ENCODE data around the gene NDUFS2. TPM values are rescaled to one million over a fixed set of nuclear protein-coding genes. Genes with fewer than 3 reads are reported as not detected.
"Not testable (repeated sequence)": the region's sequence is repeated elsewhere in the genome, so short reads cannot be mapped to it uniquely, and the experiment has no call there.

NDUFS2 gene
- total and polyA plus RNA-seq, 8 donors = 26.7 to 56.8 (median 31.1) TPM

DNA sequence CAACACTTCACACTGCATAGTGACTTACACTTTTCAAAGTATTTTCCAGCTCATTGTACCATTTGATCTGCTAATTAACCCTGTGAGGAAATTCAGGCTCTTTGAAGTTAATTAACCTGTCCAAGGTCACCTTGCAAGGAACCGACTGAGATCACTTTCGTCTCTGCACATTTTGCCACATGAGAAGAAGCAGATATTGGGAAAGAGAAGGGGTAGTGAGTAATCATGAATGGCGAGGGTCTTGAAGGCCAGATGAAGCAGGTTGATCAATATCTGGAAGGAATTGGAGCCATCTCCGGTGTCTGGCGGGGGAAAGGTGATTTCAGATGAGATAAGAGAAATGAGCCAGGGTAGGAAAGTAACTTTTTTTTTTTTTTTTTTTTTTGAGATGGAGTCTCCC, 17.8 kb downstream of the NDUFS2 start:
- intact Hi-C loops (cut with DNase I) = loop anchor here in 1 of 3 donors (10.0 kb wide), 1 partner anchor 155 kb away; no protein-coding TSS in a partner anchor
- Histone ChIP-seq H3K27me3 (no peaks in the 10 kb centered on the region), H3K36me3 (no peaks in the 10 kb centered on the region), H3K4me1 (no peaks in the 10 kb centered on the region), H3K27ac (no peak overlapping the region), H3K4me3 (no peak overlapping the region), H3K9me3 (no peaks in the 10 kb centered on the region)
- ATAC-seq (no peak), DNase-seq (no peak), FAIRE-seq (no peak)
- TF ChIP-seq CTCF (IDR thresholded peaks at IDR 0.05) = no peak
- WGBS, 2 donors = 59 to 68% methylated on average over 5 of the region's 5 CpGs

DNA sequence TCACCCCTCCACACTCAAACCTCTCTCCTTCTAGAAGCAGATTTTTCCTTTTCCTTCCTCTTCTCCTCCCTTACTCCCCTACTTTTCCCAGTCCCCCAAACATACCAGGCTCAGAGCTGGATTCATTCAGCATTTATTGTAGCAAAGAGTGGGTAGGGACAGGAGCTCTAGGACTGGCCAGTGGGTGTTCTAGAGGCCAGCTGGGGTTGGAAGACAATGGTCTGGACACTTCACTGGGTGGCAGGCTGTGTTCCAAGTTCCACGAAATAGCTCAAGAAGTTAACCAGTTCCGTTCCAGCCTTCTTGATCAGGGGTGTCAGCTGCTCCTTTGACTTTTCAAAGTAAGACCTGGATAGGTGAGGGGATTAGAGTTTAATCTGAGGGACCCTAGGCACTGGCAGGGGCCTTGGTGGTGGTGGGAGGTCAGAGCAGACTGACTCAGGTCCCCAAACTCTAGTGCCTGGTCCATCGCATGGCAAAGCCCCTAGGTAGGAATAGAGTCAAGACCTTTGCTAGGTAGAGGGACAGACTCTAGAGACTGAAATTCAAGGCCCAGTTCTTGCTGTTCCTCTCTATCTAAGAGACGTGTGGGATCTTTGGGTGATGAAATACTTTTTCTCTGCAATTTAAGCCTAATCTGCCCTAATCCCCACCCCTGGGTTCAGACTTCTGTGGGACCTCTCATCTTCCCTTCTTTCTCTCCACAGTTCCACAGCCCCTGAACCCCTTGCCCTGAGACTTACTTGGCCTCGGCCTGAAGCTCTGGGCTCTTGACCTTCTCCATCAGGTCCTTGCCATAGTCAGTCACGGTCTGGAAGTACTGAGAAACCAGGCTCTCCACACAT, 20.2 kb downstream of the NDUFS2 start:
- no peak for ATAC-seq

GRCh38 chr1:161223805-161224694, 21.9 kb downstream of the NDUFS2 start:
- Histone ChIP-seq H3K4me1 (peaks cover 0 to 11% (median 0%) of the 10 kb centered on the region in 3 donors), H3K4me3 (no peak overlapping the region), H3K27me3 (no peaks in the 10 kb centered on the region), H3K9me3 (no peaks in the 10 kb centered on the region), H3K27ac (no peak overlapping the region), H3K36me3 (no peaks in the 10 kb centered on the region)
- DNase-seq (no peak), ATAC-seq (no peak), FAIRE-seq (no peak)
- intact Hi-C loops (cut with DNase I) = loop anchor here in 1 of 3 donors (10.0 kb wide), 1 partner anchor 151 kb away; no protein-coding TSS in a partner anchor
- 65 to 71% methylated on average over 7 of the region's 7 CpGs for WGBS, 2 donors
- TF ChIP-seq CTCF (IDR thresholded peaks at IDR 0.05) = no peak

More for the DNA sequence above, 20.2 kb downstream of the NDUFS2 start:
- H3K27me3 ChIP-seq = no peaks in the 10 kb centered on the region
- no peak overlapping the region for H3K27ac ChIP-seq
- DNase-seq = peak in 1 of 6 donors; percentile 13
- TF ChIP-seq CTCF (IDR thresholded peaks at IDR 0.05) = no peak
- no peaks in the 10 kb centered on the region for H3K9me3 ChIP-seq
- peaks cover 0 to 9% (median 0%) of the 10 kb centered on the region in 3 donors for H3K4me1 ChIP-seq
- intact Hi-C loops (cut with DNase I) = loop anchor here in 1 of 3 donors (10.0 kb wide), 1 partner anchor 152 kb away; no protein-coding TSS in a partner anchor
- H3K36me3 ChIP-seq = no peaks in the 10 kb centered on the region
- no peak overlapping the region for H3K4me3 ChIP-seq
- FAIRE-seq = no peak
- 64 to 68% methylated on average over 6 of the region's 6 CpGs for WGBS, 2 donors

DNA sequence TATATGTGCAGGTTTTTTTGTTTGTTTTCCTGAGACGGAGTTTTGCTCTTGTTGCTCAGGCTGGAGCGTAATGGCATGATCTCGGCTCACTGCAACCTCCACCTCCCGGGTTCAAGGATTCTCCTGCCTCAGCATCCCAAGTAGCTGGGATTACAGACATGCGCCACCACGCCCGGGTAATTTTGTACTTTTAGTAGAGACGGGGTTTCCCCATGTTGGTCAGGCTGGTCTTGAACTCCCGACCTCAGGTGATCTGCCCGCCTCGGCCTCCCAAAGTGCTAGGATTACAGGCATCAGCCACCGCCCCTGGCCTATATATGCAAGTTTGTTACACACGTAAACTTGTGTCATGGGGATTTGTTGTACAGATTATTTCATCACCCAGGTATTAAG, 22.5 kb downstream of the NDUFS2 start:
- ATAC-seq, H3K27ac ChIP-seq, H3K4me3 ChIP-seq, H3K27me3 ChIP-seq, DNase-seq, H3K9me3 ChIP-seq, FAIRE-seq, H3K36me3 ChIP-seq: not testable (repeated sequence)
- H3K4me1 ChIP-seq = peaks cover 0 to 11% (median 0%) of the 10 kb centered on the region in 3 donors
- WGBS, 2 donors = 76 to 80% methylated on average over 12 to 13 of the region's 13 CpGs
- intact Hi-C loops (cut with DNase I) = loop anchor here in 1 of 3 donors (5.0 to 10.0 kb wide), 2 partner anchors 73 to 150 kb away; no protein-coding TSS in a partner anchor

DNA sequence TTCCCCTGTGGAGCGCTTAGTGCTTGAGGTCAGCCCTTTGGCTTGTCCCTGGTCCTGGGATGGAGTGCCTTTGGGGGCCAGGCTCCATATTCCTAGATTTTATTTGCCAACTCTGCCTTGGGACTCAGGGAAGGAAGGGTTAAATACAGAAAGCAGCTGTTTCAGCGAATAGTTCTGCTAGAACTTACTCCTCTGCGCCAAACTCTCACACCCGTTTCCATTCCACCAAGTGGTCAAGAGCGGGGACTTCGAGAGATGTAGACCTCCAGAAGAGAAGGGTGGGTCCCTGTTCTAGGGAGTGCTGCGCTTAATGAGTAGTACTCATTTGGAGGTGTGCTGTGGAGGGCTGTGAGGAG, 23.0 kb downstream of the NDUFS2 start:
- no peak for TF ChIP-seq CTCF (IDR thresholded peaks at IDR 0.05)
- DNase-seq (no peak), FAIRE-seq (no peak), ATAC-seq (no peak)
- Histone ChIP-seq H3K27ac (peak overlapping the region in 2 of 4 donors; percentile 11 to 26), H3K27me3 (no peaks in the 10 kb centered on the region), H3K4me3 (no peak overlapping the region), H3K9me3 (no peaks in the 10 kb centered on the region), H3K36me3 (no peaks in the 10 kb centered on the region), H3K4me1 (peaks cover 0 to 11% (median 0%) of the 10 kb centered on the region in 3 donors)
- WGBS, 2 donors = 66 to 67% methylated on average over 7 of the region's 7 CpGs
- intact Hi-C loops (cut with DNase I) = loop anchor here in 1 of 3 donors (5.0 to 10.0 kb wide), 2 partner anchors 72 to 150 kb away; no protein-coding TSS in a partner anchor

Measured in pancreas (tissue), 10 donors.